Measurements from ENCODE around the gene HSD17B11.
"Not testable (repeated sequence)": the region's sequence is repeated elsewhere in the genome, so short reads cannot be mapped to it uniquely, and the experiment has no call there.

The HSD17B11 gene

DNA sequence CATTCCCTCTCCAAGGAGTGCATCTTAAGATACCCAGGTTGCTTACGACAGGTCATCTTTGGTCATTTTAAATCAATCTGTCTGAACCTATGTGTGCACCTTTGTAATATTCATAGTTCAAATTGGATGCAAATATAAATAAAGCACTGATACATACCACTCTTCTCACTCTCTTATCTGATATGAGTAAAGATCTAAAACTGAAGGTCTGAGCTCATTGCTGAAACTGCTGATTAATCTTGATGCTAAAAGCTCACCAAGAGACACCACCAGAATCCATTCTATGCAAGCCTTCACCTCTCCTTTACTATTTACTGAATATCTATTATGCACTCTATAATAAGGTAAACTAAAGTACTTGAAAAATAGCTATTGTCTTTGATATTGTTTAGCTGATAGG lies 84.9 kb downstream of the HSD17B11 start:
- Mint-ChIP-seq H3K27ac (no peak overlapping the region), H3K9me3 (no peaks in the 10 kb centered on the region), H3K4me3 (no peak overlapping the region)

DNA sequence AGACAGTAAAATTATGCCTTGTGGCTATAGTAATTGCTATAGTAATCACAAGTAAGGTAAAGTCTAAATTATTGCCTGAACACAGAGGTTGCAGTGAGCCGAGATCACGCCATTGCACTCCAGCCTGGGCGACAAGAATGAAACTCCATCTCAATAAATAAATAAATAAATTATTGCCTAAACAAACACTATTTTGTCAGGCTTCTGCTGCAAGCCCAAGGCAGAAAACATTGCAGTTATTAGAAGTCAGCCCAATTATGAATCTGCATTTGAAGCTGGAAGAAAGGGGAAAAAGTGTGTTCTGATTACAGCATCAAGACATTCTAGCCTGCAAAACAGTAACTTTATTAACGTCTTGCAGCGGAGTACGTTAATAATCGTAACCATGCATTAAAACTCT lies 85.4 kb downstream of the HSD17B11 start:
- Mint-ChIP-seq H3K36me3 (ENCODE audit: low read depth) (no peaks in the 10 kb centered on the region), H3K27ac (no peak overlapping the region), H3K9me3 (no peaks in the 10 kb centered on the region), H3K4me1 (no peaks in the 10 kb centered on the region), H3K27me3 (ENCODE audit: low read depth) (no peaks in the 10 kb centered on the region), H3K4me3 (no peak overlapping the region)
- TF ChIP-seq, protein P1, sequence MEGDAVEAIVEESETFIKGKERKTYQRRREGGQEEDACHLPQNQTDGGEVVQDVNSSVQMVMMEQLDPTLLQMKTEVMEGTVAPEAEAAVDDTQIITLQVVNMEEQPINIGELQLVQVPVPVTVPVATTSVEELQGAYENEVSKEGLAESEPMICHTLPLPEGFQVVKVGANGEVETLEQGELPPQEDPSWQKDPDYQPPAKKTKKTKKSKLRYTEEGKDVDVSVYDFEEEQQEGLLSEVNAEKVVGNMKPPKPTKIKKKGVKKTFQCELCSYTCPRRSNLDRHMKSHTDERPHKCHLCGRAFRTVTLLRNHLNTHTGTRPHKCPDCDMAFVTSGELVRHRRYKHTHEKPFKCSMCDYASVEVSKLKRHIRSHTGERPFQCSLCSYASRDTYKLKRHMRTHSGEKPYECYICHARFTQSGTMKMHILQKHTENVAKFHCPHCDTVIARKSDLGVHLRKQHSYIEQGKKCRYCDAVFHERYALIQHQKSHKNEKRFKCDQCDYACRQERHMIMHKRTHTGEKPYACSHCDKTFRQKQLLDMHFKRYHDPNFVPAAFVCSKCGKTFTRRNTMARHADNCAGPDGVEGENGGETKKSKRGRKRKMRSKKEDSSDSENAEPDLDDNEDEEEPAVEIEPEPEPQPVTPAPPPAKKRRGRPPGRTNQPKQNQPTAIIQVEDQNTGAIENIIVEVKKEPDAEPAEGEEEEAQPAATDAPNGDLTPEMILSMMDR (IDR thresholded peaks at IDR 0.05; ENCODE audit: unreplicated experiment in 3 of 3), result no peak

More for the DNA sequence above, 84.9 kb downstream of the HSD17B11 start:
- TF ChIP-seq, protein P1 (IDR thresholded peaks at IDR 0.05; ENCODE audit: unreplicated experiment in 3 of 3), result no peak
- Mint-ChIP-seq H3K36me3 (ENCODE audit: low read depth) (no peaks in the 10 kb centered on the region), H3K27me3 (ENCODE audit: low read depth) (no peaks in the 10 kb centered on the region), H3K4me1 (no peaks in the 10 kb centered on the region)

DNA sequence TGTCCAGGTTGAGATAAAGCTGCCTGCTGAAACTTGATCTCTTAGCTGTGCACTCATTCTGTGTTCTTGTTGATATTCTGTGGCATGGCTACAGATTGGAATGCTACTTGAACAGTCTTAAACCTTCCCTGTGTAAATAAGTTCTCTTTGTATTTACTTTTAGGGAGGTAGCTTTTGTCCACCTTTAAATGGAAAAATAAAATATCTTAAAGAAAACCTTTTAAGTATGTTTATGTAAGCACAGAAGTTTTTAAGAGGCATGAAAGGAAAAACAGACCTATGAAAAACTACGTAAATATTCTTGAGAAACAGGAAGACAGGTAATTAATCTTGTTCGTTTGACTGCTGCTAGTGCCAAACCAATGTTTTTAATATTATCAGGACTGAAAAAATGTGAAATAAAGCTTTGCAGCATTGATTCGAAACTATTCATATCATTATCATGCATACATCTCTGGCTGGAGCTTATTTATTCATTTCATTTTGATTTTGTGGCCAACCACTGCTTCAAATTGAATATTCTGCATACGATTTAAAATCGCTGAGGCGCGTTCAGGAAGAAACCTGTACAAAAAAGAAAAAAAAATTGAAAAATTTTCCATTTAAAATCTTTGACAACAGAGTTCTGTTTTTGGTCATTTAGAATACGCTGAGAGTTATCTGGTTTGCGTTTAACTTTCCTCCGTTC lies 86.1 kb downstream of the HSD17B11 start:
- Mint-ChIP-seq H3K9me3 (no peaks in the 10 kb centered on the region), H3K27ac (no peak overlapping the region), H3K4me1 (no peaks in the 10 kb centered on the region), H3K36me3 (ENCODE audit: low read depth) (no peaks in the 10 kb centered on the region), H3K4me3 (no peak overlapping the region), H3K27me3 (ENCODE audit: low read depth) (no peaks in the 10 kb centered on the region)
- TF ChIP-seq, protein P1 (IDR thresholded peaks at IDR 0.05; ENCODE audit: unreplicated experiment in 3 of 3), result no peak

DNA sequence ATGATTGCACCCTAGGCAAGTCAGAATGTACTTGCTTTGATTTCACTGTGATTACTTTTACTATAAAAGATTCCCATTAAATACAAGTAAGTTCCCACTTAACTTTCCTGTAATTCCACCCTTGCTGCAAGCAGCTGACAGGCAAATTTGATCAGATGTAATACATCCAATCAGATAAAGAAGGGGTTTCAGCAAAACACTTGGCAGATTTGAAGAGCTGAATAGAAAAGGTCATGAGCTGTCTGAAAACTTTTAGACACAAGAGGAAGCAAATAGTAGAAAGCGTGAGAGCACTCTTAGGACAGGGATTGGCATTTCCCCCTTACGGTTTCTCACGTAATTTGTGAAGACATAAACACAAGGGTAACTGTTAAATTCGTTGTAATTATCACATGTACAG lies 91.1 kb downstream of the HSD17B11 start:
- Mint-ChIP-seq H3K9me3 (peaks cover 3% of the 10 kb centered on the region), H3K27ac (no peak overlapping the region), H3K4me1 (no peaks in the 10 kb centered on the region), H3K27me3 (ENCODE audit: low read depth) (no peaks in the 10 kb centered on the region), H3K4me3 (no peak overlapping the region), H3K36me3 (ENCODE audit: low read depth) (no peaks in the 10 kb centered on the region)
- TF ChIP-seq, protein P1 (IDR thresholded peaks at IDR 0.05; ENCODE audit: unreplicated experiment in 3 of 3), result no peak

DNA sequence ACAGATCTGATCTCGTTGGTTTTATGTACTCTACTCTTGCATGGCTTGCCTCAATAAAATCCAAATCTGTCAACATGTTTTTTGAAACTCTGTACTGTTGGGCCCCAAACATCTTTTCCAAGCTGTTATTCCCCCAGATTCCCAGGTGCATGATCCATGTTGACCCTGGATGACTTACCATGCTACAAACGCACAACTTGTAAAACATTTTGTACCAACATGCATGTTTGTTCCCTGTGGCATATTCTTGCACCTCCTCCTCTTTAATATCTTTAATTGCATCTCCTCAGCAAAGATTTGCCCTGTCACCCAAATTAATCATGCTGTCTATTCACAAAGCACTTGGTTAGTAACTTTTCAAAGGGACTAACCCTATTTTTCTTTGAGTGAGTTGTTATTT lies 92.6 kb downstream of the HSD17B11 start:
- H3K4me1 Mint-ChIP-seq, result no peaks in the 10 kb centered on the region
- H3K9me3 Mint-ChIP-seq, result peaks cover 13% of the 10 kb centered on the region
- H3K27me3 Mint-ChIP-seq (ENCODE audit: low read depth), result no peaks in the 10 kb centered on the region
- H3K4me3 Mint-ChIP-seq, result no peak overlapping the region
- H3K36me3 Mint-ChIP-seq (ENCODE audit: low read depth), result no peaks in the 10 kb centered on the region
- H3K27ac Mint-ChIP-seq, result no peak overlapping the region
- TF ChIP-seq, protein P1 (IDR thresholded peaks at IDR 0.05; ENCODE audit: unreplicated experiment in 3 of 3), result no peak

DNA sequence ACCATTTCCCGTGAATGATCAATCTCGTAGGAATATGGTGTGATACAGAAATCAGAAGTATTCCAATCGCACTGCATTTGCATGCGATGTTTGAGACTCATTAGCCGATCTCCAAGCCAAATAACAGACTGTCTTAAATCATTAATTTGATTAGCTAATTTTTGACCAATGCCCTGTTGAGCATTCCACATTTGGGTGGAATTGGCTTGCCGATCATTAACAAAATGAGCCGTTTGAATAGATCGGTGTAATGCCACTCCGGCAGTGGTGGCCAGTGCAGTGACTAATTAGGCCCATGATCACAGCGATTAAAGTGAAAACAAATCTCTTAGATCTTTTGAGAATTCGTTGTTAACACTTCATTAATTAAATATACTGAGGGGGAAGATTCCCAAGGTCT lies 96.1 kb downstream of the HSD17B11 start:
- H3K9me3 Mint-ChIP-seq, result peaks cover 14% of the 10 kb centered on the region
- not testable (repeated sequence) for H3K36me3 Mint-ChIP-seq (ENCODE audit: low read depth); H3K4me3 Mint-ChIP-seq; H3K27ac Mint-ChIP-seq; H3K4me1 Mint-ChIP-seq; H3K27me3 Mint-ChIP-seq (ENCODE audit: low read depth)

DNA sequence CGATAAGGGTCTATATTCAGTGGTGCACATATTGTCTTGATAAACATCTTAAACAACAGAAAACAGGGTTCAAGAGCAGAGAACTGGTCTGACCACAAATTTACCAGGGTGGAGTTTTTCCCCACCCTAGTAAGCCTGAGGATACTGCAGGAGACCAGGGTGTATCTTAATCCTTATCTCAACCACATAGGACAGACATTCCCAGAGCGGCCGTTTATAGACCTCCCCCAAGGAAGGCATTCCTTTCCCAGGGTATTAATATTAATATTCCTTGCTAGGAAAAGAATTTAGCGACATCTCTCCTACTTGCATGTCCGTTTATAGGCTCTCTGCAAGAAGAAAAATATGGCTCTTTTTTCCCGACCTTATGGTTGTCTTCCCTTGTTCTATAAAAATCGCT lies 97.1 kb downstream of the HSD17B11 start:
- not testable (repeated sequence) for H3K4me3 Mint-ChIP-seq; H3K27me3 Mint-ChIP-seq (ENCODE audit: low read depth); H3K27ac Mint-ChIP-seq; H3K4me1 Mint-ChIP-seq; H3K36me3 Mint-ChIP-seq (ENCODE audit: low read depth)
- H3K9me3 Mint-ChIP-seq, result peaks cover 14% of the 10 kb centered on the region

Measured in nephron (organoid).